ENCODE measurements around the gene MRPL52.

DNA sequence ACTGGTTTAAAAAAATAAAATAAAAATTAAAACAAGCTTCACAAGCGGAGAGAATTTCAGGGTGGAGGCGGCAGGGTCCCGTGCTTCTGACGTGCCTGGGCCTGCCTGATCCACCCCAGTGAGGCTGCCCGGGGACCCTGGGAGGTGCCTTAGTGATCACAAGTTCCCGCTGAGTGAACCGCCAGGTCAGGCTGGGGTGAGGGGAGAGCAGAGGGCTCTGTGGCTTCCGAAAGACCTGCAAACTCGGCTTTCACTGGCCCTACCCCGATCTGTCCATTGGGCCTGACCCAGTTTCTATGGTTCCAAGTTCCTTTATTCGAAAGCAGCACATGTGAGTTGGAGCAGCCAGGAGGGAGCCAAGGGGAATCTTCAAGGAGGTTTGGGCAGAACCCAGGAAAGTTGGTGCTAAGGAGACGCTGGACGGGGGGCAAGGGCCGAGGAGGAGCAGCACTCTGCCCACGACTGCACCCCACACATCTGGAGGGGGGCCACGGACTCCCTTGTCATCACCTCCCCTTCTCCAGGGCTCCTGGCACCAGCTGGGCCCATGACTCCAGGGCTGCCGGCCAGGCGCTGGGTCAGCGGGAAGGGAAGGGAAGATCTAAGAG is 19.6 kb downstream of the MRPL52 start:
- TF ChIP-seq, protein P1, sequence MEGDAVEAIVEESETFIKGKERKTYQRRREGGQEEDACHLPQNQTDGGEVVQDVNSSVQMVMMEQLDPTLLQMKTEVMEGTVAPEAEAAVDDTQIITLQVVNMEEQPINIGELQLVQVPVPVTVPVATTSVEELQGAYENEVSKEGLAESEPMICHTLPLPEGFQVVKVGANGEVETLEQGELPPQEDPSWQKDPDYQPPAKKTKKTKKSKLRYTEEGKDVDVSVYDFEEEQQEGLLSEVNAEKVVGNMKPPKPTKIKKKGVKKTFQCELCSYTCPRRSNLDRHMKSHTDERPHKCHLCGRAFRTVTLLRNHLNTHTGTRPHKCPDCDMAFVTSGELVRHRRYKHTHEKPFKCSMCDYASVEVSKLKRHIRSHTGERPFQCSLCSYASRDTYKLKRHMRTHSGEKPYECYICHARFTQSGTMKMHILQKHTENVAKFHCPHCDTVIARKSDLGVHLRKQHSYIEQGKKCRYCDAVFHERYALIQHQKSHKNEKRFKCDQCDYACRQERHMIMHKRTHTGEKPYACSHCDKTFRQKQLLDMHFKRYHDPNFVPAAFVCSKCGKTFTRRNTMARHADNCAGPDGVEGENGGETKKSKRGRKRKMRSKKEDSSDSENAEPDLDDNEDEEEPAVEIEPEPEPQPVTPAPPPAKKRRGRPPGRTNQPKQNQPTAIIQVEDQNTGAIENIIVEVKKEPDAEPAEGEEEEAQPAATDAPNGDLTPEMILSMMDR (conservative IDR thresholded peaks at IDR 0.05) = no peak
- TF ChIP-seq ZFX (IDR thresholded peaks at IDR 0.05) = no peak
